Vagina (tissue), 2 donors: ENCODE measurements around the gene ATP6V1C2.

Source experiments
- POLR2A ChIP-seq, 2 donors: fragments of 450-650 bp; IDR thresholded peaks; one replicate each; pipeline ENCODE4 v1.6.1; 2017; ENCODE audit warnings: antibody characterized with exemption in 2 of 2, mild to moderate bottlenecking in 2 of 2, moderate library complexity in 2 of 2
- TF ChIP-seq, protein P1 (sequence below), 3 experiments: fragments of 450-650 bp in 2 of 3; fragments of 200-600 bp in 1 of 3; sonication (generic) in 1 of 3; IDR thresholded peaks; one replicate each; pipeline ENCODE4 v1.5.1; 2017 to 2019; ENCODE audit warnings: antibody characterized with exemption in 3 of 3, mild to moderate bottlenecking in 2 of 3, moderate library complexity in 2 of 3

DNA sequence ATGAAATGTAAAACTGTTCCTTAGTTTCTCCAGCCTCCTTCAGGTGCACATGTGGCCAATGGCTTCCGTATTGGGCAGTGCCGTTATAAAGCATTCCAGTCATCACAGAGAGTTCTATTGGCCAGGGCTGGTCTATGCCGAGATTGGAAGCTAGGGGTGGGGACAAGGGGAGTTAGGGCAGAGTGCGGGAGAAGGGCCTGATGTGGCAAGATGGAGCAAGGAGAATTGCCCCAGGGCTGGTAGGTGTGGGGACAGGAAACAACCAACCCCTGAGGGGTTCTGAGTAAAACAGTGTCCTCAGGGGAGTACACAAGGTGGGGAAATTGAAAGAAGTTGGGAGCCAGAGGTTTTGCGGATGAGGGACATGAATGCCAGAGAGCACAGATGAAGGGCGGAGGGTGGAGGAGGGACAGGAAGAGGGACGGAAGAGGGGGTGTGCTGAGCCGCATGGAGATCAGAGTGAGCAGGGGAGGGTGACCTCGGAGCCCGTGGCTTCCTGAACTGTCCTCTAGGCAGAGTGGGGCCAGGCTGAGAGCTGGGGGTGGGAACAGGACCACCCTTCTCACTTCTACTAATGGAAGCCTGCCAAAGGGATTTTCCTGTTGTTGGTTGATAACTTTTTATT lies 9.1 kb upstream of the ATP6V1C2 start:
- no peak for TF ChIP-seq POLR2A (IDR thresholded peaks at IDR 0.05)
- TF ChIP-seq, protein P1, sequence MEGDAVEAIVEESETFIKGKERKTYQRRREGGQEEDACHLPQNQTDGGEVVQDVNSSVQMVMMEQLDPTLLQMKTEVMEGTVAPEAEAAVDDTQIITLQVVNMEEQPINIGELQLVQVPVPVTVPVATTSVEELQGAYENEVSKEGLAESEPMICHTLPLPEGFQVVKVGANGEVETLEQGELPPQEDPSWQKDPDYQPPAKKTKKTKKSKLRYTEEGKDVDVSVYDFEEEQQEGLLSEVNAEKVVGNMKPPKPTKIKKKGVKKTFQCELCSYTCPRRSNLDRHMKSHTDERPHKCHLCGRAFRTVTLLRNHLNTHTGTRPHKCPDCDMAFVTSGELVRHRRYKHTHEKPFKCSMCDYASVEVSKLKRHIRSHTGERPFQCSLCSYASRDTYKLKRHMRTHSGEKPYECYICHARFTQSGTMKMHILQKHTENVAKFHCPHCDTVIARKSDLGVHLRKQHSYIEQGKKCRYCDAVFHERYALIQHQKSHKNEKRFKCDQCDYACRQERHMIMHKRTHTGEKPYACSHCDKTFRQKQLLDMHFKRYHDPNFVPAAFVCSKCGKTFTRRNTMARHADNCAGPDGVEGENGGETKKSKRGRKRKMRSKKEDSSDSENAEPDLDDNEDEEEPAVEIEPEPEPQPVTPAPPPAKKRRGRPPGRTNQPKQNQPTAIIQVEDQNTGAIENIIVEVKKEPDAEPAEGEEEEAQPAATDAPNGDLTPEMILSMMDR (IDR thresholded peaks at IDR 0.05): no peak
